Astrocyte (in vitro differentiated cells and primary cell): ENCODE data around the gene CD180. TPM values are rescaled to one million over a fixed set of nuclear protein-coding genes. Genes with fewer than 3 reads are reported as not detected.

ENCODE experiments used
- DNase-seq: peaks from one replicate; pipeline ENCODE4 v3.0.0-alpha.2; 2010; ENCODE audit warnings: low read depth
- FAIRE-seq: peaks from 2 replicates; lab custom pipeline; 2011; peaks lifted over from hg19 to GRCh38; lab: Jason Lieb, UNC
- H2AFZ ChIP-seq: 2 replicates; pipeline ENCODE4 v1.6.0; 2012; ENCODE audit warnings: low read depth, low read length, inconsistent platforms
- H3K27ac ChIP-seq: 2 replicates; pipeline ENCODE4 v1.5.1; 2011; ENCODE audit warnings: low read depth, low read length, inconsistent platforms
- H3K27me3 ChIP-seq: 2 replicates; pipeline ENCODE4 v1.6.0; 2011; ENCODE audit warnings: low read length, inconsistent platforms; ENCODE audit not compliant: insufficient read depth
- H3K36me3 ChIP-seq: 2 replicates; pipeline ENCODE4 v1.5.1; 2011; ENCODE audit warnings: low read length, inconsistent platforms; ENCODE audit not compliant: insufficient read depth
- H3K4me1 ChIP-seq: 2 replicates; pipeline ENCODE4 v1.5.1; 2011; ENCODE audit warnings: low read length, inconsistent platforms; ENCODE audit not compliant: insufficient read depth
- H3K4me2 ChIP-seq: 2 replicates; pipeline ENCODE4 v1.6.0; 2012; ENCODE audit warnings: low read length, inconsistent platforms
- H3K4me3 ChIP-seq: 2 replicates; pipeline ENCODE4 v1.5.1; 2011; ENCODE audit warnings: low read depth, mild to moderate bottlenecking, low read length, inconsistent platforms; ENCODE audit not compliant: insufficient read depth
- H3K79me2 ChIP-seq: 2 replicates; pipeline ENCODE4 v1.6.0; 2012; ENCODE audit warnings: mild to moderate bottlenecking, low read length, inconsistent platforms; ENCODE audit not compliant: insufficient read depth
- H3K9ac ChIP-seq: 2 replicates; pipeline ENCODE4 v1.6.0; 2012; ENCODE audit warnings: mild to moderate bottlenecking, low read length, inconsistent platforms
- H3K9me3 ChIP-seq: 2 replicates; pipeline ENCODE4 v1.5.1; 2012; ENCODE audit warnings: low read depth, mild to moderate bottlenecking, low read length, inconsistent platforms; ENCODE audit not compliant: insufficient read depth
- H4K20me1 ChIP-seq: 2 replicates; pipeline ENCODE4 v1.6.0; 2012; ENCODE audit warnings: low read length, inconsistent platforms; ENCODE audit not compliant: insufficient read depth
- H3K27ac Mint-ChIP-seq: one replicate; pipeline ENCODE4 v1.8.0; 2021; ENCODE audit warnings: mild to moderate bottlenecking, mixed read lengths; ENCODE audit not compliant: unreplicated experiment
- H3K27me3 Mint-ChIP-seq: one replicate; pipeline ENCODE4 v1.8.0; 2021; ENCODE audit warnings: low read depth, mixed read lengths; ENCODE audit not compliant: unreplicated experiment
- H3K36me3 Mint-ChIP-seq: one replicate; pipeline ENCODE4 v1.8.0; 2021; ENCODE audit warnings: low read depth, mixed read lengths; ENCODE audit not compliant: unreplicated experiment
- H3K4me1 Mint-ChIP-seq: one replicate; pipeline ENCODE4 v1.8.0; 2021; ENCODE audit warnings: low read depth, mixed read lengths; ENCODE audit not compliant: unreplicated experiment
- H3K4me3 Mint-ChIP-seq: one replicate; pipeline ENCODE4 v1.8.0; 2021; ENCODE audit warnings: mild to moderate bottlenecking, moderate library complexity, mixed read lengths; ENCODE audit not compliant: unreplicated experiment
- H3K9me3 Mint-ChIP-seq: one replicate; pipeline ENCODE4 v1.8.0; 2021; ENCODE audit warnings: mild to moderate bottlenecking, mixed read lengths; ENCODE audit not compliant: unreplicated experiment
- CTCF ChIP-seq: IDR thresholded peaks from 2 replicates; pipeline ENCODE4 v1.5.1; 2011; ENCODE audit warnings: low read depth, mild to moderate bottlenecking, inconsistent platforms, low read length, moderate library complexity; ENCODE audit not compliant: insufficient read depth
- EZH2 ChIP-seq: IDR thresholded peaks from 2 replicates; pipeline ENCODE4 v1.6.1; 2012; ENCODE audit warnings: mild to moderate bottlenecking, low read length, inconsistent platforms; ENCODE audit not compliant: insufficient read depth
- total RNA-seq: library from RNA; stranded (reverse); gene quantifications from 2 replicates; pipeline ENCODE4 v1.2.1, GENCODE V29; 2021

Gene CD180
- total RNA-seq, 1 donor from 2014 or later: not detected

GRCh38 chr5:67163863-67164595 lies 32.6 kb downstream of the CD180 start:
- H3K4me1 Mint-ChIP-seq: peaks cover 4% of the 10 kb centered on the region
- peaks cover 20% of the 10 kb centered on the region for H3K36me3 ChIP-seq
- no peak overlapping the region for H3K4me2 ChIP-seq
- FAIRE-seq (no peak), DNase-seq (no peak)
- no peaks in the 10 kb centered on the region for H4K20me1 ChIP-seq
- no peaks in the 10 kb centered on the region for H3K9me3 Mint-ChIP-seq
- no peak overlapping the region for H3K4me3 Mint-ChIP-seq
- H3K9ac ChIP-seq: no peak overlapping the region
- peaks cover 12% of the 10 kb centered on the region for H3K36me3 Mint-ChIP-seq
- H3K27ac Mint-ChIP-seq: no peak overlapping the region
- H3K27me3 ChIP-seq: no peaks in the 10 kb centered on the region
- no peak overlapping the region for H3K4me3 ChIP-seq
- peaks cover 9% of the 10 kb centered on the region for H3K4me1 ChIP-seq
- H3K27ac ChIP-seq: no peak overlapping the region
- H2AFZ ChIP-seq: no peak overlapping the region
- H3K79me2 ChIP-seq: no peaks in the 10 kb centered on the region
- no peaks in the 10 kb centered on the region for H3K27me3 Mint-ChIP-seq
- TF ChIP-seq EZH2: no peak
- TF ChIP-seq CTCF: no peak
- H3K9me3 ChIP-seq: no peaks in the 10 kb centered on the region

GRCh38 chr5:67163231-67163756 lies 33.3 kb downstream of the CD180 start:
- Histone ChIP-seq H4K20me1 (no peaks in the 10 kb centered on the region), H3K9ac (no peak overlapping the region), H3K9me3 (no peaks in the 10 kb centered on the region), H2AFZ (no peak overlapping the region), H3K27me3 (no peaks in the 10 kb centered on the region), H3K36me3 (peaks cover 19% of the 10 kb centered on the region), H3K4me3 (no peak overlapping the region), H3K27ac (no peak overlapping the region), H3K4me1 (peaks cover 9% of the 10 kb centered on the region), H3K79me2 (no peaks in the 10 kb centered on the region), H3K4me2 (no peak overlapping the region)
- no peak overlapping the region for H3K27ac Mint-ChIP-seq
- no peaks in the 10 kb centered on the region for H3K27me3 Mint-ChIP-seq
- H3K36me3 Mint-ChIP-seq: peaks cover 12% of the 10 kb centered on the region
- FAIRE-seq: no peak
- TF ChIP-seq CTCF (no peak), EZH2 (no peak)
- no peaks in the 10 kb centered on the region for H3K9me3 Mint-ChIP-seq
- peaks cover 4% of the 10 kb centered on the region for H3K4me1 Mint-ChIP-seq
- H3K4me3 Mint-ChIP-seq: no peak overlapping the region
- DNase-seq: no peak

GRCh38 chr5:67161767-67162166 lies 34.8 kb downstream of the CD180 start:
- H2AFZ ChIP-seq: no peak overlapping the region
- peaks cover 14% of the 10 kb centered on the region for H3K36me3 ChIP-seq
- peaks cover 16% of the 10 kb centered on the region for H3K36me3 Mint-ChIP-seq
- no peaks in the 10 kb centered on the region for H3K9me3 Mint-ChIP-seq
- H3K27me3 Mint-ChIP-seq: no peaks in the 10 kb centered on the region
- FAIRE-seq (no peak), DNase-seq (no peak)
- no peak overlapping the region for H3K27ac Mint-ChIP-seq
- no peak for TF ChIP-seq CTCF
- no peak for TF ChIP-seq EZH2
- H3K79me2 ChIP-seq: no peaks in the 10 kb centered on the region
- no peaks in the 10 kb centered on the region for H3K27me3 ChIP-seq
- no peak overlapping the region for H3K27ac ChIP-seq
- H3K4me1 Mint-ChIP-seq: peaks cover 3% of the 10 kb centered on the region
- H3K4me3 ChIP-seq: no peak overlapping the region
- no peak overlapping the region for H3K4me2 ChIP-seq
- H3K9ac ChIP-seq: no peak overlapping the region
- peaks cover 9% of the 10 kb centered on the region for H3K4me1 ChIP-seq
- no peaks in the 10 kb centered on the region for H3K9me3 ChIP-seq
- H3K4me3 Mint-ChIP-seq: no peak overlapping the region
- H4K20me1 ChIP-seq: peaks cover 4% of the 10 kb centered on the region
